ENCODE measurements around the gene CEMIP2.

The CEMIP2 gene

DNA sequence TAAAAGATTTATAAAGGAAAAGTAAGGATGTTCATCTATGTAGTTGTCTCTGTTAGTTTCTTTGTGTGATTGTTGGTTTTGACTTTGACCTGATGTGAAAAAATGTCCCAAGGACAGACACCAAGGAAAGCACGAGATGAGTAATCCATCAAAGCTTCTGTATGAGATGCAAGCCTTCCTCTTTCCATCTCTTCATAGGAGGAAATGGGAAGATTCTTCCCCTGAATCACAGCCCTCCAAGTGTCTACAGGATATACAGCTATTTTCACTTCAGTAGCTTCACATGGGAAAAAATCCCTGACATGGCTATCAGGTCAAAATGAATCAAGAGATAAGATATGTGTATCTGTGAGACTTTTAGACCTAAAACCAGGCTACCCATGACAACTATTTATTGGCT, 29.0 kb upstream of the CEMIP2 start:
- H3K27ac ChIP-seq = no peak overlapping the region
- H3K36me3 ChIP-seq (ENCODE audit: control insufficient read depth, insufficient read depth, low read length) = no peaks in the 10 kb centered on the region

DNA sequence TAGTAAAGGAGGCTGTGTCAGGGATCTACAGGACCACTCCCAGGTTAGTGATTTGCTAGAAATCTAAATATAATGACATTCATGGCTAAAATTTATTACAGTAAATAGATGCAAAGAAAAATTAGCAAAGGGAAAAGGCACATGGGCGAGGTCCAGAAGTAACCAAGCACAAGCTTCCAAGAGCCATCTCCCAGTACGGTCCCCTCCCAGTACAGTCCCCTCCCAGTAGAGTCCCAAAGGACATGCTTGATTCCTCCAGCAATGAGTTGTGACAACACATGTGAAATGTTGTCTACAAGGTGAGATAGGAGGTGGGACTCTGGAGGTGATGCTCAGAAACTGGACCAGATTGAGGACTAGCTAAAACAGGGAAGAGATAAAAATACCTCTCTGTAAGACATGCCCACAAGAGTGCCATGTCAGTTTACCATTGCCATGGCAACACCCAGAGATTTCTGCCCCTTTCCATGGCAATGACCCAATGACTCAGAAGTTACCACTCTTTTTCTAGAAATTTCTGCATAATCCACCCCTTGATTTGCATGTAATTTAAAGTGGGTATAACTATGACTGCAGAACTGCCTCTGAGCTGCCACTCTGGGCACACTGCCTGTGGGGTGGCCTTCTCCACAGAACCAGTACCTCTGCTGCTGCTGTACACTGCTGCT, 27.9 kb upstream of the CEMIP2 start:
- no peaks in the 10 kb centered on the region for H3K36me3 ChIP-seq (ENCODE audit: control insufficient read depth, insufficient read depth, low read length)
- H3K4me1 ChIP-seq = no peaks in the 10 kb centered on the region
- no peak overlapping the region for H2AFZ ChIP-seq
- TF ChIP-seq, protein P1, sequence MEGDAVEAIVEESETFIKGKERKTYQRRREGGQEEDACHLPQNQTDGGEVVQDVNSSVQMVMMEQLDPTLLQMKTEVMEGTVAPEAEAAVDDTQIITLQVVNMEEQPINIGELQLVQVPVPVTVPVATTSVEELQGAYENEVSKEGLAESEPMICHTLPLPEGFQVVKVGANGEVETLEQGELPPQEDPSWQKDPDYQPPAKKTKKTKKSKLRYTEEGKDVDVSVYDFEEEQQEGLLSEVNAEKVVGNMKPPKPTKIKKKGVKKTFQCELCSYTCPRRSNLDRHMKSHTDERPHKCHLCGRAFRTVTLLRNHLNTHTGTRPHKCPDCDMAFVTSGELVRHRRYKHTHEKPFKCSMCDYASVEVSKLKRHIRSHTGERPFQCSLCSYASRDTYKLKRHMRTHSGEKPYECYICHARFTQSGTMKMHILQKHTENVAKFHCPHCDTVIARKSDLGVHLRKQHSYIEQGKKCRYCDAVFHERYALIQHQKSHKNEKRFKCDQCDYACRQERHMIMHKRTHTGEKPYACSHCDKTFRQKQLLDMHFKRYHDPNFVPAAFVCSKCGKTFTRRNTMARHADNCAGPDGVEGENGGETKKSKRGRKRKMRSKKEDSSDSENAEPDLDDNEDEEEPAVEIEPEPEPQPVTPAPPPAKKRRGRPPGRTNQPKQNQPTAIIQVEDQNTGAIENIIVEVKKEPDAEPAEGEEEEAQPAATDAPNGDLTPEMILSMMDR (IDR thresholded peaks at IDR 0.05) = no peak
- no peaks in the 10 kb centered on the region for H3K9me3 ChIP-seq (ENCODE audit: control insufficient read depth, low read length)
- H3K4me2 ChIP-seq (ENCODE audit: low read length) = no peak overlapping the region
- H3K27me3 ChIP-seq (ENCODE audit: control insufficient read depth, insufficient read depth, low read length) = no peaks in the 10 kb centered on the region
- no peaks in the 10 kb centered on the region for H3K79me2 ChIP-seq
- H3K27ac ChIP-seq = no peak overlapping the region
- no peak overlapping the region for H3K4me3 ChIP-seq (ENCODE audit: low read depth, low read length)
- H3K9ac ChIP-seq = no peak overlapping the region

More for the DNA sequence above, 29.0 kb upstream of the CEMIP2 start:
- TF ChIP-seq, protein P1 (IDR thresholded peaks at IDR 0.05) = no peak
- H3K4me1 ChIP-seq = no peaks in the 10 kb centered on the region
- H3K4me3 ChIP-seq (ENCODE audit: low read depth, low read length) = no peak overlapping the region
- no peaks in the 10 kb centered on the region for H3K79me2 ChIP-seq
- H2AFZ ChIP-seq = no peak overlapping the region
- H3K9ac ChIP-seq = no peak overlapping the region
- H3K9me3 ChIP-seq (ENCODE audit: control insufficient read depth, low read length) = no peaks in the 10 kb centered on the region
- no peak overlapping the region for H3K4me2 ChIP-seq (ENCODE audit: low read length)
- no peaks in the 10 kb centered on the region for H3K27me3 ChIP-seq (ENCODE audit: control insufficient read depth, insufficient read depth, low read length)

DNA sequence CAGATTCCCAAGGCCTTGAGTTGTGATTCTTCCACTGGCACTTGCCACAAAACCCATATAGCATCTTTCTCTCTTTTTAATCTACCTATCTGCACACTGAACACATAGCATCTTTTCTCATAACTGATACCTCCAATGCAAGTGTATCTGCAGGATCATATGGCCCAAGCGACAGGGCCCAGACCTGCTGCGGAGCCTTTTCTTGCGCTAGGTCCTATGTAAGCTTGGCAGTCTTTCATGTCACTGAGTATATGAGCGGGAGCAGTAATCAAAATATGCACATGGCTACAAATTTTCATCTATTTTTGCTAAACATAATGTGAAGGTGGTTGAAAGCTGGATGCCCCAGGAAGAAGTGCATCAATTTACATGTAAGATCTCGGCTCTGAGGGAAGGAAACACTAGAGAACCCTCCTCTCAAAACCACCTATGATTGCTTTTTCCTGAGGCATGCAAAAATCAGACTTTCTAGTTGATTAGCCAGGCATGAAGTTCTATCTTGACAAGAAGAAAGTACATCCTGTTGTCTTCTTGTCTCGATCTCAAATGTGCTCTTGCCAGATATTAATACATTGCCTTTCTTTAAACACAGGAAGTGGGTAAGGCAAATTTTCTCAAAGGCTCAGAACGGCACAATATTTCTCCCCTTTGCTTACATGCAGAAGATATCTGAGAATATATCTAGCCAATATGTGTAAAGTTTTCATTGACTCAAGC, 26.9 kb upstream of the CEMIP2 start:
- TF ChIP-seq, protein P1 (IDR thresholded peaks at IDR 0.05) = no peak
- H3K4me3 ChIP-seq (ENCODE audit: low read depth, low read length) = no peak overlapping the region
- H3K4me1 ChIP-seq = no peaks in the 10 kb centered on the region
- H3K9me3 ChIP-seq (ENCODE audit: control insufficient read depth, low read length) = no peaks in the 10 kb centered on the region
- H3K27ac ChIP-seq = no peak overlapping the region
- H3K27me3 ChIP-seq (ENCODE audit: control insufficient read depth, insufficient read depth, low read length) = no peaks in the 10 kb centered on the region
- H3K36me3 ChIP-seq (ENCODE audit: control insufficient read depth, insufficient read depth, low read length) = no peaks in the 10 kb centered on the region
- H3K9ac ChIP-seq = no peak overlapping the region
- H2AFZ ChIP-seq = peak overlapping the region; percentile 38
- no peaks in the 10 kb centered on the region for H3K79me2 ChIP-seq
- no peak overlapping the region for H3K4me2 ChIP-seq (ENCODE audit: low read length)

DNA sequence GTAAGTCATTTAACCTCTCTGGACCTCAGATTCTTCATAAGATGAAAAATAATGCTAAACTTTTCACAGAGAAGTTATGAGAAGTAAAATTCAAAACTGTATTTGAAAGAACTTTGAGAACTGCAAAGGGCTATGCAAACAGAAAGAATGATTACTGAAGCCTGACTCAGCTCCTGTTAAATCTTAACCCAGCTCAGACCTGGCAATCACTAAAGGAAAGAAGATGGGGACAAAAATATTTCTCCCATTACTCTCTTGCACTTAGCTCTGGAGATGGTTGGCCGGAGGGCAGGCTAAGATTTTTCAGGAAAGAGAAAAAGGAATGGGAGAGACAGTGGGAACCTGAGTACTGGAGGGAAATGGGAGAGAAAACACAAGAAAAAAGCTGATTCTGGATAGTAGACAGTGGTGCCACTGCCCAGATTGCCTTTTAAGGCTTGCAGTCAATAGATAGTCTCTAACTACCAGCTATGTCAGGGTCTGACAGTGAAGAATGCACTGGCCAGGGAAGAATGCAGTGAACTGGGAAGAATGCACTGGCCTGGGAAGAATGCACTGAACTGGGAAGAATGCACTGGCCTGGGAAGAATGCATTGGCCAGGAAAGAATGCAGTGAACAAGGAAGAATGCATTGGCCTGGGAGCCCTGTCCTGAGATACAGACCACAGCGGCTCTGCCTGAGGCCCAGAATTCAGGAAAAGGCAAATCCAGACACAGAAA, 25.2 kb upstream of the CEMIP2 start:
- Histone ChIP-seq H3K9me3 (ENCODE audit: control insufficient read depth, low read length) (no peaks in the 10 kb centered on the region), H3K36me3 (ENCODE audit: control insufficient read depth, insufficient read depth, low read length) (no peaks in the 10 kb centered on the region), H3K4me2 (ENCODE audit: low read length) (no peak overlapping the region), H3K4me3 (ENCODE audit: low read depth, low read length) (no peak overlapping the region), H2AFZ (no peak overlapping the region), H3K27me3 (ENCODE audit: control insufficient read depth, insufficient read depth, low read length) (no peaks in the 10 kb centered on the region), H3K79me2 (no peaks in the 10 kb centered on the region), H3K9ac (no peak overlapping the region), H3K4me1 (no peaks in the 10 kb centered on the region), H3K27ac (no peak overlapping the region)
- TF ChIP-seq, protein P1 (IDR thresholded peaks at IDR 0.05) = no peak

Data from parathyroid adenoma (tissue), 2 donors.